Mononuclear cell (primary cell): ENCODE results near the gene MIER1. TPM values are rescaled to one million over a fixed set of nuclear protein-coding genes. Genes with fewer than 3 reads are reported as not detected.
"Not testable (repeated sequence)": the region's sequence is repeated elsewhere in the genome, so short reads cannot be mapped to it uniquely, and the experiment has no call there.

Source experiments
- H3K27me3 ChIP-seq: 2 replicates; pipeline ENCODE4 v1.6.0; 2011; ENCODE audit warnings: low read length, control low read depth; ENCODE audit not compliant: insufficient read depth
- H3K4me1 ChIP-seq: 2 replicates; pipeline ENCODE4 v1.5.1; 2011; ENCODE audit warnings: mild to moderate bottlenecking, low read length, control low read depth; ENCODE audit not compliant: insufficient read depth
- H3K4me3 ChIP-seq: 2 replicates; pipeline ENCODE4 v1.5.1; 2011; ENCODE audit warnings: mild to moderate bottlenecking, low read length, moderate library complexity
- H3K9me3 ChIP-seq: 2 replicates; pipeline ENCODE4 v1.5.1; 2011; ENCODE audit warnings: low read depth, mild to moderate bottlenecking, control low read depth, low read length
- total RNA-seq: library from RNA; depleted of rRNA; stranded (reverse); fragments of >200 nt; gene quantifications from one replicate; pipeline ENCODE4 v1.2.3, GENCODE V29; 2012

MIER1 gene
- total RNA-seq, 1 donor, result 120 TPM

GRCh38 chr1:66957938-66958337, 33.1 kb downstream of the MIER1 start:
- Histone ChIP-seq H3K9me3 (no peaks in the 10 kb centered on the region), H3K4me3 (no peak overlapping the region), H3K4me1 (no peaks in the 10 kb centered on the region), H3K27me3 (no peaks in the 10 kb centered on the region)

GRCh38 chr1:66966188-66966873, 41.5 kb downstream of the MIER1 start:
- H3K9me3 ChIP-seq, H3K4me1 ChIP-seq, H3K27me3 ChIP-seq, H3K4me3 ChIP-seq: not testable (repeated sequence)

- Histone ChIP-seq H3K4me3 (no peak overlapping the region), H3K9me3 (no peaks in the 10 kb centered on the region), H3K4me1 (no peaks in the 10 kb centered on the region), H3K27me3 (no peaks in the 10 kb centered on the region)
Measured at GRCh38 chr1:66968574-66968973, 43.8 kb downstream of the MIER1 start.

- H3K4me1 ChIP-seq, result no peaks in the 10 kb centered on the region
- no peaks in the 10 kb centered on the region for H3K27me3 ChIP-seq
- H3K4me3 ChIP-seq, result no peak overlapping the region
- no peaks in the 10 kb centered on the region for H3K9me3 ChIP-seq
Measured at GRCh38 chr1:66978201-66978600, 53.4 kb downstream of the MIER1 start.

GRCh38 chr1:66979621-66980020, 54.8 kb downstream of the MIER1 start:
- H3K4me3 ChIP-seq, H3K4me1 ChIP-seq, H3K27me3 ChIP-seq, H3K9me3 ChIP-seq: not testable (repeated sequence)

- no peaks in the 10 kb centered on the region for H3K4me1 ChIP-seq
- no peak overlapping the region for H3K4me3 ChIP-seq
- no peaks in the 10 kb centered on the region for H3K27me3 ChIP-seq
- no peaks in the 10 kb centered on the region for H3K9me3 ChIP-seq
Measured at GRCh38 chr1:66980745-66981367, 56.1 kb downstream of the MIER1 start.

- Histone ChIP-seq H3K9me3 (no peaks in the 10 kb centered on the region), H3K4me1 (no peaks in the 10 kb centered on the region), H3K27me3 (no peaks in the 10 kb centered on the region), H3K4me3 (no peak overlapping the region)
Measured at GRCh38 chr1:66981679-66982078, 56.9 kb downstream of the MIER1 start.

GRCh38 chr1:66982561-66983260, 57.9 kb downstream of the MIER1 start:
- Histone ChIP-seq H3K4me1 (no peaks in the 10 kb centered on the region), H3K27me3 (no peaks in the 10 kb centered on the region), H3K9me3 (no peaks in the 10 kb centered on the region), H3K4me3 (no peak overlapping the region)

GRCh38 chr1:66984491-66984890, 59.7 kb downstream of the MIER1 start:
- no peaks in the 10 kb centered on the region for H3K27me3 ChIP-seq
- no peaks in the 10 kb centered on the region for H3K9me3 ChIP-seq
- H3K4me1 ChIP-seq, result no peaks in the 10 kb centered on the region
- no peak overlapping the region for H3K4me3 ChIP-seq

- H3K4me1 ChIP-seq, result no peaks in the 10 kb centered on the region
- no peaks in the 10 kb centered on the region for H3K27me3 ChIP-seq
- no peaks in the 10 kb centered on the region for H3K9me3 ChIP-seq
- no peak overlapping the region for H3K4me3 ChIP-seq
Measured at GRCh38 chr1:66985835-66986234, 61.0 kb downstream of the MIER1 start.

GRCh38 chr1:66993076-66993475, 68.3 kb downstream of the MIER1 start:
- H3K9me3 ChIP-seq, result no peaks in the 10 kb centered on the region
- H3K27me3 ChIP-seq, result no peaks in the 10 kb centered on the region
- no peak overlapping the region for H3K4me3 ChIP-seq
- H3K4me1 ChIP-seq, result peaks cover 4% of the 10 kb centered on the region

GRCh38 chr1:66996018-66996682, 71.4 kb downstream of the MIER1 start:
- H3K27me3 ChIP-seq, result no peaks in the 10 kb centered on the region
- no peak overlapping the region for H3K4me3 ChIP-seq
- H3K9me3 ChIP-seq, result no peaks in the 10 kb centered on the region
- peaks cover 4% of the 10 kb centered on the region for H3K4me1 ChIP-seq

GRCh38 chr1:66998972-66999371, 74.2 kb downstream of the MIER1 start:
- Histone ChIP-seq H3K4me3 (no peak overlapping the region), H3K4me1 (peaks cover 4% of the 10 kb centered on the region), H3K9me3 (no peaks in the 10 kb centered on the region), H3K27me3 (no peaks in the 10 kb centered on the region)

GRCh38 chr1:66999640-67000400, 75.0 kb downstream of the MIER1 start:
- Histone ChIP-seq H3K9me3 (no peaks in the 10 kb centered on the region), H3K27me3 (no peaks in the 10 kb centered on the region), H3K4me3 (no peak overlapping the region), H3K4me1 (peaks cover 4% of the 10 kb centered on the region)
